Heart left ventricle (tissue), 16 donors: ENCODE measurements around the gene OS9. TPM values are rescaled to one million over a fixed set of nuclear protein-coding genes. Genes with fewer than 3 reads are reported as not detected.

Experiments
- ATAC-seq, 4 donors: fragments of 200-7000 bp; cut with Tn5 transposase; one replicate each; pipeline ENCODE4 v1.9.1; 2020 to 2022; ENCODE audit warnings: moderate library complexity in 4 of 4, mild to moderate bottlenecking in 3 of 4, moderate number of reproducible peaks in 1 of 4
- DNase-seq, 5 donors: peaks; one replicate each; pipeline ENCODE4 v3.0.0-alpha.2; 2020
- H3K27ac ChIP-seq, 12 donors: fragments of 200-600 bp; sonication (generic) in 4 of 12; one replicate each; pipeline versions ENCODE4 v1.5.0 to v1.8.0; 2016 to 2022; ENCODE audit warnings: mild to moderate bottlenecking in 2 of 12
- H3K27me3 ChIP-seq, 9 donors: fragments of 200-600 bp; sonication (generic) in 2 of 9; one replicate each; pipeline versions ENCODE4 v1.5.1 to v1.8.0; 2016 to 2022; ENCODE audit warnings: mild to moderate bottlenecking in 3 of 9
- H3K36me3 ChIP-seq, 9 donors: fragments of 200-600 bp; sonication (generic) in 2 of 9; one replicate each; pipeline versions ENCODE4 v1.5.0 to v1.8.0; 2018 to 2022; ENCODE audit warnings: mild to moderate bottlenecking in 2 of 9
- H3K4me1 ChIP-seq, 12 donors: fragments of 200-600 bp; sonication (generic) in 4 of 12; one replicate each; pipeline versions ENCODE4 v1.5.0 to v1.8.0; 2016 to 2022; ENCODE audit warnings: mild to moderate bottlenecking in 3 of 12
- H3K4me3 ChIP-seq, 12 donors: fragments of 200-600 bp; sonication (generic) in 4 of 12; one replicate each; pipeline versions ENCODE4 v1.5.0 to v1.8.0; 2017 to 2022; ENCODE audit warnings: mild to moderate bottlenecking in 9 of 12, moderate library complexity in 4 of 12
- H3K9me3 ChIP-seq, 12 donors: fragments of 200-600 bp; sonication (generic) in 4 of 12; one replicate each; pipeline versions ENCODE4 v1.5.0 to v1.8.0; 2016 to 2022; ENCODE audit warnings: mild to moderate bottlenecking in 1 of 12
- CTCF ChIP-seq, 12 donors: fragments of 200-600 bp; sonication (generic) in 4 of 12; IDR thresholded peaks; one replicate each; pipeline versions ENCODE4 v1.5.0 to v1.8.0; 2018 to 2022; ENCODE audit warnings: antibody characterized with exemption in 12 of 12, mild to moderate bottlenecking in 5 of 12
- POLR2A ChIP-seq, 2 donors: fragments of 450-650 bp; IDR thresholded peaks; one replicate each; pipeline ENCODE4 v1.6.1; 2017; ENCODE audit warnings: antibody characterized with exemption in 2 of 2, mild to moderate bottlenecking in 2 of 2, moderate library complexity in 2 of 2
- WGBS, 4 donors: extraction: QIAGEN DNeasy Blood & Tissue Kit in 2 of 4; methylation state at CpG; one replicate each; pipeline versions ENCODE4 v1.1.5 to v1.1.7; 2013 to 2018; 5-methylcytosine and 5-hydroxymethylcytosine counted together
- intact Hi-C, 10 donors: fragments of 100-400 bp; cut with DNase I; formaldehyde crosslinking; loops; one replicate each; pipeline versions ENCODE4 v1.11.1 to v1.14.2; 2022
- polyA plus RNA-seq, 2 donors: library from polyadenylated mRNA; stranded (reverse); fragments of 200-250 nt; gene quantifications; one replicate each; pipeline ENCODE4 v1.2.3, GENCODE V29; 2013
- total RNA-seq, 9 donors: library from RNA; depleted of rRNA in 2 of 9; stranded (reverse); fragments of >200 nt in 2 of 9; fragmentation: NEBNext Ultra II Directional in 3 of 9; extraction: Animal tissue kit (Norgen Biotek cat#: 25700) in 3 of 9; gene quantifications; one replicate each; pipeline versions ENCODE4 v1.1.0 to v1.2.4, GENCODE V29; 2016 to 2023
- donor health status: ischemic (EF 13 %, LVEDD 7.1; RV severe dilation, severe dysfunction).
- donor health status: healthy with polysubstance abuse.
- donor health status: DM: no; HTN: yes; CAD: no.
- donor health status: DM: no; HTN: no; CAD: no.
- donor health status: ischemic (EF 25% LVEDD 6.9; RV normal size, moderate dysfunction).
- donor health status: ischemic (EF 25% LVEDD 5.7; RV mildly dilated, moderate dysfunction).
- donor health status: healthy.
- donor health status: DM: yes; HTN: yes; CAD: no.
- donor health status: ischemic (EF 35%, LVEDD 5.7; RV mildly dilated, moderate dysfunction).
- donor health status: nonischemic (EF 11% LVEDD 7.7; RV severe dilation, severe dysfunction).
- donor health status: DM: yes; HTN: yes; CAD: no.
- donor health status: PGD.
- donor health status: ischemic (EF 29% LVEDD 5.4; RV normal size, mild dysfunction).
- donor health status: nonischemic (EF 23%, LVEDD 6.1; RV moderate dilation, normal function).

Gene OS9
- total and polyA plus RNA-seq, 11 donors, result 89.4 to 196 (median 130) TPM

- ATAC-seq, result no peak
- no peak for DNase-seq
- WGBS, 4 donors, result 83 to 88% (median 87%) methylated on average over 13 to 15 of the region's 15 CpGs
- no peaks in the 10 kb centered on the region for H3K9me3 ChIP-seq
- H3K36me3 ChIP-seq, result peaks cover 0 to 50% (median 46%) of the 10 kb centered on the region in 9 donors
- TF ChIP-seq CTCF (IDR thresholded peaks at IDR 0.05), result no peak
- TF ChIP-seq POLR2A (IDR thresholded peaks at IDR 0.05), result no peak
- intact Hi-C loops, result loop anchor here in 1 of 10 donors (5.0 kb wide), 1 partner anchor 58 kb away; the partner anchor contains the start of gene OS9
- no peaks in the 10 kb centered on the region for H3K27me3 ChIP-seq
- H3K4me1 ChIP-seq, result peaks cover 0 to 44% (median 29%) of the 10 kb centered on the region in 12 donors
- peak overlapping the region in 10 of 12 donors; percentile 79 to 96 (median 91) for H3K27ac ChIP-seq
- H3K4me3 ChIP-seq, result peak overlapping the region in 11 of 12 donors; percentile 62 to 89 (median 76)
Observed at GRCh38 chr12:57750561-57751431, 56.9 kb downstream of the OS9 start.

GRCh38 chr12:57751432-57751787 is 57.5 kb downstream of the OS9 start:
- WGBS, 4 donors, result 11 to 16% (median 13%) methylated on average over 8 of the region's 8 CpGs
- no peaks in the 10 kb centered on the region for H3K9me3 ChIP-seq
- H3K27ac ChIP-seq, result peak overlapping the region; percentile 71 to 96 (median 91)
- ATAC-seq (peak in 2 of 4 donors; percentile 0), DNase-seq (no peak)
- H3K27me3 ChIP-seq, result no peaks in the 10 kb centered on the region
- H3K36me3 ChIP-seq, result peaks cover 0 to 47% (median 45%) of the 10 kb centered on the region in 9 donors
- H3K4me3 ChIP-seq, result peak overlapping the region; percentile 43 to 89 (median 72)
- H3K4me1 ChIP-seq, result peaks cover 0 to 46% (median 30%) of the 10 kb centered on the region in 12 donors
- TF ChIP-seq CTCF (IDR thresholded peaks at IDR 0.05) (no peak), POLR2A (IDR thresholded peaks at IDR 0.05) (no peak)
- intact Hi-C loops, result loop anchor here in 1 of 10 donors (5.0 kb wide), 1 partner anchor 59 kb away; the partner anchor contains the start of gene OS9

GRCh38 chr12:57751788-57752667 is 58.1 kb downstream of the OS9 start, which contains the start of gene CDK4:
Gene CDK4, minus strand, starts transcription at chr12:57752310. Its CDS starts 593 bp downstream, at chr12:57751717.
- Histone ChIP-seq H3K4me3 (peak within 1 kb of the TSS; percentile 43 to 89 (median 72)), H3K9me3 (no peaks in the 10 kb centered on the region), H3K27ac (peak within 1 kb of the TSS; percentile 71 to 96 (median 91)), H3K27me3 (no peaks in the 10 kb centered on the region), H3K36me3 (peaks cover 0 to 40% (median 38%) of the 10 kb centered on the region in 9 donors), H3K4me1 (peaks cover 0 to 52% (median 33%) of the 10 kb centered on the region in 12 donors)
- ATAC-seq, result peak; percentile 89 to 95 (median 92)
- TF ChIP-seq POLR2A (IDR thresholded peaks at IDR 0.05) (peak in 1 of 2 donors; percentile 69), CTCF (IDR thresholded peaks at IDR 0.05) (no peak)
- peak; percentile 99 to 100 (median 99) for DNase-seq
- 0% methylated on average over 20 to 58 of the region's 58 CpGs for WGBS, 4 donors
- intact Hi-C loops, result loop anchor here in 2 of 10 donors (1.0 to 5.0 kb wide), 2 partner anchors 20 to 60 kb away; partner anchors contain the start of genes EEF1AKMT3 (in 1 of the 2), METTL1 (in 1 of the 2) and OS9 (in 1 of the 2)
